Fibroblast of skin of right quadriceps (primary cell): Measurements from ENCODE around the gene GRIA3.
"Not testable (repeated sequence)": the region's sequence is repeated elsewhere in the genome, so short reads cannot be mapped to it uniquely, and the experiment has no call there.

ENCODE experiments used
- DNase-seq: peaks from one replicate; pipeline ENCODE4 v3.0.0-alpha.2; 2013

The GRIA3 gene

GRCh38 chrX:123277821-123278220 is 93.7 kb downstream of the GRIA3 start:
- no peak for DNase-seq

GRCh38 chrX:123282241-123282640 is 98.2 kb downstream of the GRIA3 start:
- no peak for DNase-seq

GRCh38 chrX:123283407-123283806 is 99.3 kb downstream of the GRIA3 start:
- not testable (repeated sequence) for DNase-seq

- DNase-seq = no peak
Observed at GRCh38 chrX:123291623-123292022, 107.5 kb downstream of the GRIA3 start.

GRCh38 chrX:123298026-123298425 is 113.9 kb downstream of the GRIA3 start:
- DNase-seq = peak; percentile 31

GRCh38 chrX:123303429-123303828 is 119.4 kb downstream of the GRIA3 start:
- DNase-seq = no peak

GRCh38 chrX:123308658-123309057 is 124.6 kb downstream of the GRIA3 start:
- no peak for DNase-seq

GRCh38 chrX:123310112-123310511 is 126.0 kb downstream of the GRIA3 start:
- no peak for DNase-seq

GRCh38 chrX:123311486-123311885 is 127.4 kb downstream of the GRIA3 start:
- no peak for DNase-seq

GRCh38 chrX:123313486-123313885 is 129.4 kb downstream of the GRIA3 start:
- DNase-seq = no peak

GRCh38 chrX:123320622-123321021 is 136.5 kb downstream of the GRIA3 start:
- no peak for DNase-seq

GRCh38 chrX:123322536-123322935 is 138.5 kb downstream of the GRIA3 start:
- no peak for DNase-seq

- DNase-seq = peak; percentile 12
Observed at GRCh38 chrX:123324625-123325024, 140.5 kb downstream of the GRIA3 start.

GRCh38 chrX:123330229-123330942 is 146.3 kb downstream of the GRIA3 start:
- DNase-seq = no peak

- DNase-seq = no peak
Observed at GRCh38 chrX:123331349-123331748, 147.3 kb downstream of the GRIA3 start.

GRCh38 chrX:123331859-123332258 is 147.8 kb downstream of the GRIA3 start:
- DNase-seq = no peak

- peak; percentile 14 for DNase-seq
Observed at GRCh38 chrX:123336666-123337065, 152.6 kb downstream of the GRIA3 start.

GRCh38 chrX:123337886-123338639 is 154.0 kb downstream of the GRIA3 start:
- no peak for DNase-seq

GRCh38 chrX:123339221-123339905 is 155.3 kb downstream of the GRIA3 start:
- peak; percentile 70 for DNase-seq

- peak; percentile 20 for DNase-seq
Observed at GRCh38 chrX:123340696-123341095, 156.6 kb downstream of the GRIA3 start.

- DNase-seq = peak; percentile 46
Observed at GRCh38 chrX:123348468-123348867, 164.4 kb downstream of the GRIA3 start.

- DNase-seq = no peak
Observed at GRCh38 chrX:123350226-123350625, 166.1 kb downstream of the GRIA3 start.

GRCh38 chrX:123357941-123358340 is 173.9 kb downstream of the GRIA3 start:
- DNase-seq = no peak

- DNase-seq = no peak
Observed at GRCh38 chrX:123358457-123358856, 174.4 kb downstream of the GRIA3 start.
